Smooth muscle cell (in vitro differentiated cells): ENCODE data around the gene IER5L. TPM values are rescaled to one million over a fixed set of nuclear protein-coding genes. Genes with fewer than 3 reads are reported as not detected.

ENCODE experiments used
- DNase-seq: peaks from one replicate; lab custom pipeline; 2025; ENCODE audit not compliant: unreplicated experiment; lab: John Stamatoyannopoulos, UW
- H2AFZ ChIP-seq: fragments of 200-600 bp; sonication (generic); 2 replicates; pipeline ENCODE4 v1.6.0; 2016; ENCODE audit warnings: antibody characterized with exemption, low read depth, mild to moderate bottlenecking
- H3F3A ChIP-seq: fragments of 200-600 bp; sonication (generic); 2 replicates; pipeline ENCODE4 v1.6.0; 2017; ENCODE audit warnings: antibody characterized with exemption, low read depth
- H3K27ac ChIP-seq: fragments of 200-600 bp; sonication (generic); 2 replicates; pipeline ENCODE4 v1.5.1; 2016; ENCODE audit warnings: low read depth, mild to moderate bottlenecking
- H3K27me3 ChIP-seq: fragments of 200-600 bp; sonication (generic); 2 replicates; pipeline ENCODE4 v1.6.1; 2016; ENCODE audit warnings: low read depth, mild to moderate bottlenecking
- H3K36me3 ChIP-seq: fragments of 200-600 bp; sonication (generic); 2 replicates; pipeline ENCODE4 v1.5.1; 2016; ENCODE audit warnings: low read depth
- H3K4me1 ChIP-seq: fragments of 200-600 bp; sonication (generic); 2 replicates; pipeline ENCODE4 v1.5.1; 2016; ENCODE audit warnings: low read depth
- H3K4me2 ChIP-seq: fragments of 200-600 bp; sonication (generic); 2 replicates; pipeline ENCODE4 v1.6.0; 2016; ENCODE audit warnings: mild to moderate bottlenecking
- H3K4me3 ChIP-seq: fragments of 200-600 bp; sonication (generic); 2 replicates; pipeline ENCODE4 v1.5.1; 2016; ENCODE audit warnings: mild to moderate bottlenecking
- H3K79me2 ChIP-seq: fragments of 200-600 bp; sonication (generic); 2 replicates; pipeline ENCODE4 v1.6.0; 2016; ENCODE audit warnings: low read depth, mild to moderate bottlenecking
- H3K9ac ChIP-seq: fragments of 200-600 bp; sonication (generic); 2 replicates; pipeline ENCODE4 v1.6.0; 2016; ENCODE audit warnings: low read depth
- H3K9me3 ChIP-seq: fragments of 200-600 bp; sonication (generic); replicated peaks from 2 replicates; pipeline ENCODE4 v1.5.1; 2016; ENCODE audit warnings: low read depth
- H4K20me1 ChIP-seq: fragments of 200-600 bp; sonication (generic); 2 replicates; pipeline ENCODE4 v1.6.0; 2016; ENCODE audit warnings: low read depth
- WGBS: methylation state at CpG from one replicate; pipeline ENCODE4 v1.1.7; 2016; ENCODE audit warnings: low lambda C conversion rate; 5-methylcytosine and 5-hydroxymethylcytosine counted together
- polyA plus RNA-seq: library from polyadenylated mRNA; unstranded; fragments of >200 nt; fragmentation: Nextera tagmentation; extraction: Ambion mirVana; gene quantifications from 2 replicates; pipeline ENCODE4 v1.2.1, GENCODE V29; 2016
- total RNA-seq: library from RNA; depleted of rRNA; stranded (reverse); fragments of >200 nt; gene quantifications from 2 replicates; pipeline ENCODE4 v1.2.3, GENCODE V29; 2014
- TF ChIP-seq, protein P1 (sequence below): fragments of 200-600 bp; sonication (generic); IDR thresholded peaks from 2 replicates; pipeline ENCODE4 v1.5.1; 2017; ENCODE audit warnings: borderline replicate concordance, mild to moderate bottlenecking, antibody characterized with exemption; ENCODE audit not compliant: insufficient read depth, poor library complexity, severe bottlenecking

Gene IER5L
- total and polyA plus RNA-seq, 2 experiments from 2014 or later: 28.3 to 31.7 TPM

DNA sequence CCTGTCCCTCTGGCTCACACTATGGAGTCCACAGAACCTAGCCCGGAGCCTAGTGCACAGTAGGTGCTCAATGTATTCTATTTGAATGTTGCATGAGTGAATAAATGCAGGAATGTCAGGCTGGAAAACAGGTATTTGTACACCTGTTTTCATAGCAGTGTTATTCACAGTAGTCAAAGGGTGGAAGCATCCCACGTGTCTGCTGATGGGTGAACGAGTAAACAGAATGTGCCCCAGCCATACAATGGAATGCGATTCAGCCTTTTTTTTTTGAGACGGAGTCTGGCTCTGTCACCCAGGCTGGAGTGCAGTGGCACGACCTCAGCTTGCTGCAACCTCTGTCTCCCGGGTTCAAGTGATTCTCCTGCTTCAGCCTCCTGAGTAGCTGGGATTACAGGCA, 31.5 kb upstream of the IER5L start:
- H3K9me3 ChIP-seq: no peaks in the 10 kb centered on the region
- WGBS: 63% methylated on average over 7 of the region's 7 CpGs
- peak overlapping the region; percentile 17 for H3K4me3 ChIP-seq
- no peaks in the 10 kb centered on the region for H4K20me1 ChIP-seq
- DNase-seq: no peak
- no peaks in the 10 kb centered on the region for H3K4me1 ChIP-seq
- no peak overlapping the region for H2AFZ ChIP-seq
- H3K9ac ChIP-seq: no peak overlapping the region
- no peak overlapping the region for H3K4me2 ChIP-seq
- TF ChIP-seq, protein P1, sequence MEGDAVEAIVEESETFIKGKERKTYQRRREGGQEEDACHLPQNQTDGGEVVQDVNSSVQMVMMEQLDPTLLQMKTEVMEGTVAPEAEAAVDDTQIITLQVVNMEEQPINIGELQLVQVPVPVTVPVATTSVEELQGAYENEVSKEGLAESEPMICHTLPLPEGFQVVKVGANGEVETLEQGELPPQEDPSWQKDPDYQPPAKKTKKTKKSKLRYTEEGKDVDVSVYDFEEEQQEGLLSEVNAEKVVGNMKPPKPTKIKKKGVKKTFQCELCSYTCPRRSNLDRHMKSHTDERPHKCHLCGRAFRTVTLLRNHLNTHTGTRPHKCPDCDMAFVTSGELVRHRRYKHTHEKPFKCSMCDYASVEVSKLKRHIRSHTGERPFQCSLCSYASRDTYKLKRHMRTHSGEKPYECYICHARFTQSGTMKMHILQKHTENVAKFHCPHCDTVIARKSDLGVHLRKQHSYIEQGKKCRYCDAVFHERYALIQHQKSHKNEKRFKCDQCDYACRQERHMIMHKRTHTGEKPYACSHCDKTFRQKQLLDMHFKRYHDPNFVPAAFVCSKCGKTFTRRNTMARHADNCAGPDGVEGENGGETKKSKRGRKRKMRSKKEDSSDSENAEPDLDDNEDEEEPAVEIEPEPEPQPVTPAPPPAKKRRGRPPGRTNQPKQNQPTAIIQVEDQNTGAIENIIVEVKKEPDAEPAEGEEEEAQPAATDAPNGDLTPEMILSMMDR: no peak
- H3K27ac ChIP-seq: no peak overlapping the region
- H3K36me3 ChIP-seq: no peaks in the 10 kb centered on the region
- no peaks in the 10 kb centered on the region for H3K27me3 ChIP-seq
- no peaks in the 10 kb centered on the region for H3F3A ChIP-seq
- H3K79me2 ChIP-seq: no peaks in the 10 kb centered on the region

DNA sequence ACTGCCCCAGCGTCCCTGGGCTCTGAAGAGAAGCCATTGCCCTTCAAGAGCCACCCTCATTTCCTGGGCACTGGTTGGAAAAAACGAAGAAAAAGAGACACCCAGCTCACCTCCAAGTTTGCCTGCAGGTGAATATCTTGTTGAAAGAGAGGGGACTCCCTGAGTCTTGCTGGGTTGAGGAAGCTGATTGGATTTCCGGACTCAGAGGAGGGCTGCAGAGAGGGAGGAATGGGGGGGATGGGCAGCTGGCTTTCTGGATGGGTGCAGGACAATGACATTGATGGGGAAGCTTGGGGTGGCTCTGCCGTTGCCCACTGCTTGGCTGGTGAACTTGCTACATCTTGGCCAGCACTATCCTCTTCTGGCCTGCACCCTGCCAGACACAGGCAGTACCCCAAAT, 31.0 kb upstream of the IER5L start:
- Histone ChIP-seq H3K4me1 (no peaks in the 10 kb centered on the region), H3K4me2 (peak overlapping the region; percentile 59), H3K4me3 (peak overlapping the region; percentile 17), H4K20me1 (no peaks in the 10 kb centered on the region), H3K27me3 (no peaks in the 10 kb centered on the region), H3F3A (no peaks in the 10 kb centered on the region), H3K27ac (no peak overlapping the region), H2AFZ (peak overlapping the region; percentile 23), H3K79me2 (no peaks in the 10 kb centered on the region), H3K9me3 (no peaks in the 10 kb centered on the region), H3K9ac (no peak overlapping the region), H3K36me3 (no peaks in the 10 kb centered on the region)
- DNase-seq: no peak
- TF ChIP-seq, protein P1: no peak
- 41% methylated on average over 4 of the region's 4 CpGs for WGBS

DNA sequence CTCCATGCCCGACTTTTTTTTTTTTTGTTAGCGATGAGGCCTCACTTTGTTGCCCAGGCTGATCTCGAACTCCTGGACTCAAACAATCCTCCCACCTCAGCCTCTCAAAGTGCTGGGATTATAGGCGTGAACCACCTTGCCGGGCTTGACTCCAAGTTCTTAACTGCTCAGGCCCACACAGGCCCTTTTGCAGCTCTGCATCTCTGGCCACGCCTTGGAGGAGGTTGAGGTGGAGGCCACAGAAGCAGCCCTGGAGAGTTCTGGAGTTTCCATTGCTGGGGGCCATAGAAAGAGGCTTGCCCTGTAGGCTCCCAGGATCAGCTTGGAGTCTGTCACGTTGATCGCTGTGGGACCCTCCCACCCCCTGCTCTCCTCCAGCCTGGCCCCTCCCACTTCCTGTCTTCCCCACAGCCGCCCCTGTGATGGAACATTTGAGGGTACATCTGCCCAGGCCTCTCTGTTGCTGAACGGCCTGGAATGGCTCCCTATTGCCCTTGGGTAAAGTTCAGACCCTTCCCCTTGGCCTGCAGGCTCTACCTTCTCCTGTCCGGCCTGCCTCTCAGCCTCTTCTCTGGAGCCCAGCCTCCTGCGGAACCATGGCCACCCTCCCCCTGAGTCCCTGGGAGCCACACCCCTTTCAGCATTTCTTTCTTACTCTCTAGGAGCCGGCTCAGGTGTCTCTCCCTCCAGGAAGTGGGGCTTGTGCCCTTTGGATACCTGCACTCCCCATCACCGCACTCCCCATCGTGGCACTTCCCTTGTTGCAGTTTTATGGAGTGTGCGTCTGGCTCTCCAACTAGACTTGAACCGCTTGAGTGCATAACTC, 30.4 kb upstream of the IER5L start:
- 41% methylated on average over 17 of the region's 17 CpGs for WGBS

More for the DNA sequence above, 30.4 kb upstream of the IER5L start:
- Histone ChIP-seq H3K79me2 (no peaks in the 10 kb centered on the region), H3K9ac (no peak overlapping the region), H3K4me2 (peak overlapping the region; percentile 59), H3K36me3 (no peaks in the 10 kb centered on the region), H4K20me1 (no peaks in the 10 kb centered on the region), H3K27me3 (no peaks in the 10 kb centered on the region), H3K27ac (no peak overlapping the region), H3K9me3 (no peaks in the 10 kb centered on the region), H2AFZ (peak overlapping the region; percentile 23), H3K4me1 (no peaks in the 10 kb centered on the region), H3K4me3 (peak overlapping the region; percentile 17), H3F3A (no peaks in the 10 kb centered on the region)
- TF ChIP-seq, protein P1: no peak
- DNase-seq: no peak
